ENCODE data around the gene HS3ST5. TPM values are rescaled to one million over a fixed set of nuclear protein-coding genes. Genes with fewer than 3 reads are reported as not detected.

Gene HS3ST5
- total RNA-seq (2022; extraction: Qiagen RNA extraction) = not detected in 5 replicates

GRCh38 chr6:114342826-114343781 lies at the start of gene HS3ST5:
Gene HS3ST5, minus strand, starts transcription at chr6:114343023. Its CDS starts 280,178 bp downstream, at chr6:114062845.

